ENCODE data around the gene LPGAT1.

DNA sequence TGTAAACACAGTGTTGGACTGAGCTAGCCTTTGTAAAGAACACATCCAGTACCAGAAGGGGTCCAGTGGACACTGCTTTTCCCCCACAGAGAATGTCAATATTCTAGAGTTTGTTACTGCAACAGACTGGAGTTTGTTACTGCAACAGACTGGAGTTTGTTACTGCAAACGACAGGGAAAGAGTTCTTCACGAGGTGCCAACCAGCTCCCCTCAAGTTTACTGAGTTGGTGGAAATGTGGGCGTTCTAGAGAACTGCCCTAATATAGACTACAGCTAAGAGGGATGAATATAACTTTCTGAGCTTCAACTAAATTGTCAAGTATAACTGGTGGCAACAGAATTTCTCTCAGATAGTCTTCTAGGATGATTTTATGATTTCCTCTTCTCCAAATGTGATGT, 81.3 kb downstream of the LPGAT1 start:
- TF ChIP-seq CTCF (IDR thresholded peaks at IDR 0.05; ENCODE audit: extremely low read depth in 1 of 2, insufficient read depth in 1 of 2, low read depth in 1 of 2, low read length in 2 of 2) = no peak
- TF ChIP-seq, protein P1, sequence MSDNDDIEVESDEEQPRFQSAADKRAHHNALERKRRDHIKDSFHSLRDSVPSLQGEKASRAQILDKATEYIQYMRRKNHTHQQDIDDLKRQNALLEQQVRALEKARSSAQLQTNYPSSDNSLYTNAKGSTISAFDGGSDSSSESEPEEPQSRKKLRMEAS (IDR thresholded peaks at IDR 0.05; ENCODE audit: insufficient read depth, insufficient read length) = no peak
- no peak for TF ChIP-seq EZH2 (IDR thresholded peaks at IDR 0.05; ENCODE audit: borderline replicate concordance, low read depth, low read length, severe bottlenecking)
- TF ChIP-seq POLR2A (IDR thresholded peaks at IDR 0.05; ENCODE audit: low read depth, low read length) = no peak
- TF ChIP-seq POLR2AphosphoS5 (IDR thresholded peaks at IDR 0.05; ENCODE audit: insufficient read depth, low read depth, low read length) = no peak
- TF ChIP-seq MYC (IDR thresholded peaks at IDR 0.05; ENCODE audit: low read depth, low read length) = no peak
- TF ChIP-seq JUN (IDR thresholded peaks at IDR 0.05; ENCODE audit: borderline replicate concordance, insufficient read depth, insufficient read length, low read depth) = no peak
- TF ChIP-seq FOS (IDR thresholded peaks at IDR 0.05; ENCODE audit: borderline replicate concordance, insufficient read depth, low read length) = no peak
